GM23338 (cell line): ENCODE measurements around the gene CEMIP2. TPM values are rescaled to one million over a fixed set of nuclear protein-coding genes. Genes with fewer than 3 reads are reported as not detected.

Experiments
- ATAC-seq: fragments of 200-7000 bp; cut with Tn5 transposase; 3 replicates; pipeline ENCODE4 v1.9.1; 2020
- DNase-seq: peaks from one replicate; pipeline ENCODE4 v3.0.0-alpha.2; 2015; ENCODE audit warnings: low spot score
- H2AFZ ChIP-seq: fragments of 200-600 bp; sonication (generic); 2 replicates; pipeline ENCODE4 v1.8.0; 2016; ENCODE audit warnings: antibody characterized with exemption, mild to moderate bottlenecking, moderate library complexity
- H3F3A ChIP-seq: fragments of 200-600 bp; sonication (generic); replicated peaks from 2 replicates; pipeline ENCODE4 v1.8.0; 2017; ENCODE audit warnings: antibody characterized with exemption, mixed run types, low read depth
- H3K27ac ChIP-seq: fragments of 200-600 bp; sonication (generic); 2 replicates; pipeline ENCODE4 v1.6.1; 2016; ENCODE audit warnings: low read depth
- H3K27me3 ChIP-seq: fragments of 200-600 bp; sonication (generic); 2 replicates; pipeline ENCODE4 v1.8.0; 2016; ENCODE audit warnings: mild to moderate bottlenecking, mixed run types, moderate library complexity; ENCODE audit not compliant: insufficient read depth
- H3K36me3 ChIP-seq: fragments of 200-600 bp; sonication (generic); 2 replicates; pipeline ENCODE4 v1.8.0; 2016; ENCODE audit warnings: mild to moderate bottlenecking; ENCODE audit not compliant: insufficient read depth
- H3K4me1 ChIP-seq: fragments of 200-600 bp; sonication (generic); 2 replicates; pipeline ENCODE4 v1.8.0; 2016; ENCODE audit warnings: mild to moderate bottlenecking, moderate library complexity; ENCODE audit not compliant: insufficient read depth
- H3K4me2 ChIP-seq: fragments of 200-600 bp; sonication (generic); 2 replicates; pipeline ENCODE4 v1.7.1; 2017; ENCODE audit warnings: mixed run types
- H3K4me3 ChIP-seq: fragments of 200-600 bp; sonication (generic); 2 replicates; pipeline ENCODE4 v1.6.1; 2016; ENCODE audit warnings: mixed run types
- H3K79me2 ChIP-seq: fragments of 200-600 bp; sonication (generic); replicated peaks from 2 replicates; pipeline ENCODE4 v1.8.0; 2017; ENCODE audit warnings: mild to moderate bottlenecking; ENCODE audit not compliant: insufficient read depth
- H3K9me2 ChIP-seq: fragments of 200-600 bp; sonication (generic); 2 replicates; pipeline ENCODE4 v1.8.0; 2017; ENCODE audit not compliant: insufficient read depth
- H4K20me1 ChIP-seq: fragments of 200-600 bp; sonication (generic); replicated peaks from 2 replicates; pipeline ENCODE4 v1.8.0; 2017; ENCODE audit warnings: mild to moderate bottlenecking; ENCODE audit not compliant: insufficient read depth
- H3K27ac Mint-ChIP-seq: 2 replicates; pipeline ENCODE4 v1.8.0; 2020; ENCODE audit warnings: inconsistent platforms, mild to moderate bottlenecking, moderate library complexity, mixed read lengths
- H3K27me3 Mint-ChIP-seq: 3 replicates; pipeline ENCODE4 v1.8.0; 2022; ENCODE audit warnings: low read depth, mild to moderate bottlenecking, moderate library complexity, mixed read lengths, inconsistent platforms; ENCODE audit not compliant: insufficient read depth, poor library complexity
- H3K36me3 Mint-ChIP-seq: 3 replicates; pipeline ENCODE4 v1.8.0; 2021; ENCODE audit warnings: low read depth, mild to moderate bottlenecking, inconsistent platforms, moderate library complexity, mixed read lengths
- H3K4me1 Mint-ChIP-seq: 3 replicates; pipeline ENCODE4 v1.8.0; 2020; ENCODE audit warnings: mild to moderate bottlenecking, inconsistent platforms, mixed read lengths
- H3K4me3 Mint-ChIP-seq: 3 replicates; pipeline ENCODE4 v1.8.0; 2021; ENCODE audit warnings: moderate library complexity, mild to moderate bottlenecking, inconsistent platforms, mixed read lengths
- H3K9me3 Mint-ChIP-seq: 3 replicates; pipeline ENCODE4 v1.8.0; 2020; ENCODE audit warnings: moderate library complexity, mild to moderate bottlenecking, inconsistent platforms, mixed read lengths
- POLR2AphosphoS5 ChIP-seq: IDR thresholded peaks from 2 replicates; pipeline ENCODE4 v1.6.1; 2016; ENCODE audit warnings: antibody characterized with exemption, low read depth
- STAT1 ChIP-seq: IDR thresholded peaks from one replicate; pipeline ENCODE4 v1.6.1; 2016; ENCODE audit warnings: antibody characterized with exemption; ENCODE audit not compliant: unreplicated experiment
- ZNF114 ChIP-seq: fragments of 250-450 bp; sonication (Bioruptor Pico); IDR thresholded peaks from 2 replicates; pipeline ENCODE4 v1.5.0; 2020; ENCODE audit warnings: mild to moderate bottlenecking, moderate library complexity
- polyA plus RNA-seq: library from polyadenylated mRNA; unstranded; fragments of >200 nt; fragmentation: Nextera tagmentation; extraction: Ambion mirVana; gene quantifications from 2 replicates; pipeline ENCODE4 v1.2.1, GENCODE V29; 2016
- total RNA-seq: library from RNA; depleted of rRNA; stranded (reverse); fragments of >200 nt; shearing (Covaris generic); gene quantifications from 2 replicates; pipeline ENCODE4 v1.2.3, GENCODE V29; 2014
- TF ChIP-seq, protein P1 (sequence below): fragments of 250-450 bp; sonication (Bioruptor Pico); IDR thresholded peaks from 2 replicates; pipeline ENCODE4 v1.5.0; 2020; ENCODE audit warnings: mild to moderate bottlenecking, moderate library complexity
- TF ChIP-seq, protein P2 (sequence below), 2 experiments: fragments of 200-600 bp in 1 of 2; sonication (generic) in 1 of 2; conservative IDR thresholded peaks; 2 replicates each; pipeline versions ENCODE4 v1.5.1 to v1.6.1; 2016 to 2017; ENCODE audit warnings: antibody characterized with exemption in 2 of 2, low read depth in 2 of 2, mild to moderate bottlenecking in 2 of 2, moderate library complexity in 1 of 2

Gene CEMIP2
- total and polyA plus RNA-seq, 2 experiments from 2014 or later = 23.0 to 76.7 TPM

DNA sequence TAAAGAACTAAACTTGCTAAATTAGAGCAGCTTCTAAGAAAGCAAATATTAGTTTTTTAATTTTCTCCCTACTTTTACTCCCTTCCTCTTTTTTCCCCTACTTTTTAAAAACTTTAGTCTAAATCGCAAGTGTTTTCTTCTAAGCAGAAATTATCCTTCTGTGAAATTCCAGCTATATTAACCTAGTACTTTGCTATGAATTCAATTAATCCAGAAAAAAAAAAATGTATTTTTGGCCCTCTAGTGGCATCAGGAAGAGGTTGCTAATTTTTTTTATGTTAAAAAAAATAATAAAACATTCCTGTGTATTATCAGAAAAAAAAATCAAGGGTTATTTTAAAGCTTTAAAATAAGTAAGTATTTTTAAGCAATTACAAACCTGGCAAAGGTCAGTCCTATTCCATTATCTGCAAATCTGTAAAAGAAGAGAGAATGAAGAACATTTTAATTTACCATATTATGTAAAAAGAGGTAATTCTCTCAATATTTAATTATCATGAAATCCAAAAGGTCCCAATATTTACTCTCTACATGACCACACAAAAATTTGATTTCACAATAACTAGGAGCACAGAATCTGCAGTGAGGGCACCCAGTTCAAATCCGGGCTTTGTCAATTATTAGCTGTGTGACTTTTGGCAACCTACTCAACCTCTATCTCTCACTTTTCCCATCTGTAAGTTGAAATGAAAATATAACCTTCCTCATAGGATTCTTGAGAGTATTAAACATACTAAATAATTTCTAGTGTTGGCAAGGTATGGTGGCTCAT is 52.0 kb downstream of the CEMIP2 start:
- no peak overlapping the region for H2AFZ ChIP-seq
- no peaks in the 10 kb centered on the region; the same call in 1 of the 2 replicates for H4K20me1 ChIP-seq
- H3K9me3 Mint-ChIP-seq = no peaks in the 10 kb centered on the region
- H3K36me3 Mint-ChIP-seq = peaks cover 39% of the 10 kb centered on the region
- H3K4me3 Mint-ChIP-seq = no peak overlapping the region
- H3K27me3 Mint-ChIP-seq = no peaks in the 10 kb centered on the region
- no peaks in the 10 kb centered on the region for H3K9me2 ChIP-seq
- H3K36me3 ChIP-seq = peaks cover 15% of the 10 kb centered on the region
- TF ChIP-seq POLR2AphosphoS5 (no peak), STAT1 (no peak), ZNF114 (CRISPR knock-in tag) (no peak)
- TF ChIP-seq, protein P1, sequence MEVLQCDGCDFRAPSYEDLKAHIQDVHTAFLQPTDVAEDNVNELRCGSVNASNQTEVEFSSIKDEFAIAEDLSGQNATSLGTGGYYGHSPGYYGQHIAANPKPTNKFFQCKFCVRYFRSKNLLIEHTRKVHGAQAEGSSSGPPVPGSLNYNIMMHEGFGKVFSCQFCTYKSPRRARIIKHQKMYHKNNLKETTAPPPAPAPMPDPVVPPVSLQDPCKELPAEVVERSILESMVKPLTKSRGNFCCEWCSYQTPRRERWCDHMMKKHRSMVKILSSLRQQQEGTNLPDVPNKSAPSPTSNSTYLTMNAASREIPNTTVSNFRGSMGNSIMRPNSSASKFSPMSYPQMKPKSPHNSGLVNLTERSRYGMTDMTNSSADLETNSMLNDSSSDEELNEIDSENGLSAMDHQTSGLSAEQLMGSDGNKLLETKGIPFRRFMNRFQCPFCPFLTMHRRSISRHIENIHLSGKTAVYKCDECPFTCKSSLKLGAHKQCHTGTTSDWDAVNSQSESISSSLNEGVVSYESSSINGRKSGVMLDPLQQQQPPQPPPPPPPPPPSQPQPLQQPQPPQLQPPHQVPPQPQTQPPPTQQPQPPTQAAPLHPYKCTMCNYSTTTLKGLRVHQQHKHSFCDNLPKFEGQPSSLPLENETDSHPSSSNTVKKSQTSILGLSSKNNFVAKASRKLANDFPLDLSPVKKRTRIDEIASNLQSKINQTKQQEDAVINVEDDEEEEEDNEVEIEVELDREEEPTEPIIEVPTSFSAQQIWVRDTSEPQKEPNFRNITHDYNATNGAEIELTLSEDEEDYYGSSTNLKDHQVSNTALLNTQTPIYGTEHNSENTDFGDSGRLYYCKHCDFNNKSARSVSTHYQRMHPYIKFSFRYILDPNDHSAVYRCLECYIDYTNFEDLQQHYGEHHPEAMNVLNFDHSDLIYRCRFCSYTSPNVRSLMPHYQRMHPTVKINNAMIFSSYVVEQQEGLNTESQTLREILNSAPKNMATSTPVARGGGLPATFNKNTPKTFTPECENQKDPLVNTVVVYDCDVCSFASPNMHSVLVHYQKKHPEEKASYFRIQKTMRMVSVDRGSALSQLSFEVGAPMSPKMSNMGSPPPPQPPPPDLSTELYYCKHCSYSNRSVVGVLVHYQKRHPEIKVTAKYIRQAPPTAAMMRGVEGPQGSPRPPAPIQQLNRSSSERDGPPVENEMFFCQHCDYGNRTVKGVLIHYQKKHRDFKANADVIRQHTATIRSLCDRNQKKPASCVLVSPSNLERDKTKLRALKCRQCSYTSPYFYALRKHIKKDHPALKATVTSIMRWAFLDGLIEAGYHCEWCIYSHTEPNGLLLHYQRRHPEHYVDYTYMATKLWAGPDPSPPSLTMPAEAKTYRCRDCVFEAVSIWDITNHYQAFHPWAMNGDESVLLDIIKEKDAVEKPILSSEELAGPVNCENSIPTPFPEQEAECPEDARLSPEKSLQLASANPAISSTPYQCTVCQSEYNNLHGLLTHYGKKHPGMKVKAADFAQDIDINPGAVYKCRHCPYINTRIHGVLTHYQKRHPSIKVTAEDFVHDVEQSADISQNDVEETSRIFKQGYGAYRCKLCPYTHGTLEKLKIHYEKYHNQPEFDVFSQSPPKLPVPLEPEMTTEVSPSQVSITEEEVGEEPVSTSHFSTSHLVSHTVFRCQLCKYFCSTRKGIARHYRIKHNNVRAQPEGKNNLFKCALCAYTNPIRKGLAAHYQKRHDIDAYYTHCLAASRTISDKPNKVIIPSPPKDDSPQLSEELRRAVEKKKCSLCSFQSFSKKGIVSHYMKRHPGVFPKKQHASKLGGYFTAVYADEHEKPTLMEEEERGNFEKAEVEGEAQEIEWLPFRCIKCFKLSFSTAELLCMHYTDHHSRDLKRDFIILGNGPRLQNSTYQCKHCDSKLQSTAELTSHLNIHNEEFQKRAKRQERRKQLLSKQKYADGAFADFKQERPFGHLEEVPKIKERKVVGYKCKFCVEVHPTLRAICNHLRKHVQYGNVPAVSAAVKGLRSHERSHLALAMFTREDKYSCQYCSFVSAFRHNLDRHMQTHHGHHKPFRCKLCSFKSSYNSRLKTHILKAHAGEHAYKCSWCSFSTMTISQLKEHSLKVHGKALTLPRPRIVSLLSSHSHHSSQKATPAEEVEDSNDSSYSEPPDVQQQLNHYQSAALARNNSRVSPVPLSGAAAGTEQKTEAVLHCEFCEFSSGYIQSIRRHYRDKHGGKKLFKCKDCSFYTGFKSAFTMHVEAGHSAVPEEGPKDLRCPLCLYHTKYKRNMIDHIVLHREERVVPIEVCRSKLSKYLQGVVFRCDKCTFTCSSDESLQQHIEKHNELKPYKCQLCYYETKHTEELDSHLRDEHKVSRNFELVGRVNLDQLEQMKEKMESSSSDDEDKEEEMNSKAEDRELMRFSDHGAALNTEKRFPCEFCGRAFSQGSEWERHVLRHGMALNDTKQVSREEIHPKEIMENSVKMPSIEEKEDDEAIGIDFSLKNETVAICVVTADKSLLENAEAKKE (CRISPR knock-in tag) = no peak
- TF ChIP-seq, protein P2, sequence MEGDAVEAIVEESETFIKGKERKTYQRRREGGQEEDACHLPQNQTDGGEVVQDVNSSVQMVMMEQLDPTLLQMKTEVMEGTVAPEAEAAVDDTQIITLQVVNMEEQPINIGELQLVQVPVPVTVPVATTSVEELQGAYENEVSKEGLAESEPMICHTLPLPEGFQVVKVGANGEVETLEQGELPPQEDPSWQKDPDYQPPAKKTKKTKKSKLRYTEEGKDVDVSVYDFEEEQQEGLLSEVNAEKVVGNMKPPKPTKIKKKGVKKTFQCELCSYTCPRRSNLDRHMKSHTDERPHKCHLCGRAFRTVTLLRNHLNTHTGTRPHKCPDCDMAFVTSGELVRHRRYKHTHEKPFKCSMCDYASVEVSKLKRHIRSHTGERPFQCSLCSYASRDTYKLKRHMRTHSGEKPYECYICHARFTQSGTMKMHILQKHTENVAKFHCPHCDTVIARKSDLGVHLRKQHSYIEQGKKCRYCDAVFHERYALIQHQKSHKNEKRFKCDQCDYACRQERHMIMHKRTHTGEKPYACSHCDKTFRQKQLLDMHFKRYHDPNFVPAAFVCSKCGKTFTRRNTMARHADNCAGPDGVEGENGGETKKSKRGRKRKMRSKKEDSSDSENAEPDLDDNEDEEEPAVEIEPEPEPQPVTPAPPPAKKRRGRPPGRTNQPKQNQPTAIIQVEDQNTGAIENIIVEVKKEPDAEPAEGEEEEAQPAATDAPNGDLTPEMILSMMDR (conservative IDR thresholded peaks at IDR 0.05; ENCODE audit: low read depth in 2 of 2) = peak in 1 of 2 experiments; percentile 72; a peak in 2 of 4 replicates
- H3K27ac ChIP-seq = no peak overlapping the region
- H3F3A ChIP-seq = no peaks in the 10 kb centered on the region
- no peaks in the 10 kb centered on the region for H3K4me1 ChIP-seq
- ATAC-seq (no peak), DNase-seq (no peak)
- no peaks in the 10 kb centered on the region for H3K79me2 ChIP-seq
- H3K4me3 ChIP-seq = no peak overlapping the region
- no peak overlapping the region for H3K4me2 ChIP-seq
- H3K4me1 Mint-ChIP-seq = no peaks in the 10 kb centered on the region
- no peak overlapping the region for H3K27ac Mint-ChIP-seq
- H3K27me3 ChIP-seq = no peaks in the 10 kb centered on the region
